Progenitor cell of endocrine pancreas (in vitro differentiated cells): Measurements from ENCODE around the gene GRID2IP. TPM values are rescaled to one million over a fixed set of nuclear protein-coding genes. Genes with fewer than 3 reads are reported as not detected.

ENCODE experiments used
- DNase-seq: peaks from one replicate; pipeline ENCODE4 v3.0.0; 2021; ENCODE audit warnings: low spot score; ENCODE audit not compliant: unreplicated experiment
- H3K27ac Mint-ChIP-seq: 2 replicates; pipeline ENCODE4 v1.8.0; 2021; ENCODE audit warnings: mild to moderate bottlenecking, moderate library complexity, mixed read lengths
- H3K27me3 Mint-ChIP-seq: 2 replicates; pipeline ENCODE4 v1.8.0; 2021; ENCODE audit warnings: mixed read lengths
- H3K36me3 Mint-ChIP-seq: 2 replicates; pipeline ENCODE4 v1.8.0; 2022; ENCODE audit warnings: mixed read lengths; ENCODE audit not compliant: insufficient read depth
- H3K4me1 Mint-ChIP-seq: 2 replicates; pipeline ENCODE4 v1.8.0; 2021; ENCODE audit warnings: low read depth, mixed read lengths
- H3K4me3 Mint-ChIP-seq: 2 replicates; pipeline ENCODE4 v1.8.0; 2021; ENCODE audit warnings: low read depth, mild to moderate bottlenecking, moderate library complexity, mixed read lengths
- H3K9me3 Mint-ChIP-seq: 2 replicates; pipeline ENCODE4 v1.8.0; 2021; ENCODE audit warnings: low read depth, mixed read lengths
- total RNA-seq: library from RNA; stranded (reverse); gene quantifications from 2 replicates; pipeline ENCODE4 v1.2.1, GENCODE V29; 2021
- TF ChIP-seq, protein P1 (sequence below): fragments of 200-600 bp; sonication (generic); IDR thresholded peaks from one replicate; pipeline ENCODE4 v1.5.0; 2021; ENCODE audit warnings: antibody characterized with exemption, mild to moderate bottlenecking; ENCODE audit not compliant: unreplicated experiment

GRID2IP gene
- total RNA-seq, 1 donor from 2014 or later, result 2.5 TPM

GRCh38 chr7:6508539-6508938 lies 42.7 kb downstream of the GRID2IP start:
- H3K27me3 Mint-ChIP-seq, result no peaks in the 10 kb centered on the region
- no peak overlapping the region for H3K27ac Mint-ChIP-seq
- no peaks in the 10 kb centered on the region for H3K36me3 Mint-ChIP-seq
- H3K4me3 Mint-ChIP-seq, result no peak overlapping the region
- TF ChIP-seq, protein P1, sequence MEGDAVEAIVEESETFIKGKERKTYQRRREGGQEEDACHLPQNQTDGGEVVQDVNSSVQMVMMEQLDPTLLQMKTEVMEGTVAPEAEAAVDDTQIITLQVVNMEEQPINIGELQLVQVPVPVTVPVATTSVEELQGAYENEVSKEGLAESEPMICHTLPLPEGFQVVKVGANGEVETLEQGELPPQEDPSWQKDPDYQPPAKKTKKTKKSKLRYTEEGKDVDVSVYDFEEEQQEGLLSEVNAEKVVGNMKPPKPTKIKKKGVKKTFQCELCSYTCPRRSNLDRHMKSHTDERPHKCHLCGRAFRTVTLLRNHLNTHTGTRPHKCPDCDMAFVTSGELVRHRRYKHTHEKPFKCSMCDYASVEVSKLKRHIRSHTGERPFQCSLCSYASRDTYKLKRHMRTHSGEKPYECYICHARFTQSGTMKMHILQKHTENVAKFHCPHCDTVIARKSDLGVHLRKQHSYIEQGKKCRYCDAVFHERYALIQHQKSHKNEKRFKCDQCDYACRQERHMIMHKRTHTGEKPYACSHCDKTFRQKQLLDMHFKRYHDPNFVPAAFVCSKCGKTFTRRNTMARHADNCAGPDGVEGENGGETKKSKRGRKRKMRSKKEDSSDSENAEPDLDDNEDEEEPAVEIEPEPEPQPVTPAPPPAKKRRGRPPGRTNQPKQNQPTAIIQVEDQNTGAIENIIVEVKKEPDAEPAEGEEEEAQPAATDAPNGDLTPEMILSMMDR, result no peak
- no peaks in the 10 kb centered on the region for H3K9me3 Mint-ChIP-seq
- DNase-seq, result no peak
- H3K4me1 Mint-ChIP-seq, result no peaks in the 10 kb centered on the region

- Mint-ChIP-seq H3K27me3 (no peaks in the 10 kb centered on the region), H3K4me3 (no peak overlapping the region)
Measured at GRCh38 chr7:6507906-6508305, 43.4 kb downstream of the GRID2IP start.

DNA sequence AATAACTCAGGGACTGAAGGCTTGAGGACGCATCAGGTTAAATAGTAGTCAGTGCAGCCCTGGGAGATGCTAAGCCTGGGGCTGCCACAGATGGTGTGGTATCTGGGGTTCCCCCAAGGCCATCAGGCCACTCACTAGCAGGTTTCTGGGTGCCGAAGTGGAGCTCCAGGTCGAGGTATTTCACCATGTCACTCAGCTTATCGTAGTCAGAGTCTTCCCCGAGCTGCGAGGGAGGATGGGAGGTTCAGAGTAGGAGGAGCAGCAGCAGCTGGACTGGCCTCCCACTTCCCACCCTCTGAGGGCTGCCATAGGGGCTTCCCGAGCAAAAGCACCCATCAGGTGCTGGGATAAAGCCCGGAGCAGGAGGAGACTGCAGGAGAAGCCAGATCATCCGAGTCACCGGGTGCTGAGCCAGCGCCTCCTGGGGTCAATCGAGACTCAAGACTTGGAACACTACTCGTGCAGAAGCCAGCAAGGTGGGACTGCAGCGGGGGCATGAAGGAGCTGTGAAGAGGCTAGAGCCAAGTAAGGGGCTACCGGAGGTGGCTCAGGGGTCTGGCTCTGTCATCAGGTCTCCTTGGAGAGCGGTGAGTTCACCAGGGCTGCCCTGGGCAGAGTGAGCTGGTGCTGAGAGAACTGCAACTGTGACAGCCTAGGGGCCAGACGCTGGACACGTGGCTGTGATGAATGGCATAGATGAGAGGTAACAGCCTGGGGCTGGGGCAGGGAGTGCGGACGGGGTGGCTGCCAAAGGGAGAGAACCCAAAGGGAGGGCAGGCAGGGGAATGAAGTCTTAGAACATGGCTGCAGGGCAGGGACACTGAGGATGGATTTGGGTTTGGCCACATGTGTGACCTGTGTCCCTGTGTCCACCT lies 45.3 kb downstream of the GRID2IP start:
- Mint-ChIP-seq H3K9me3 (no peaks in the 10 kb centered on the region), H3K4me1 (no peaks in the 10 kb centered on the region), H3K27me3 (no peaks in the 10 kb centered on the region), H3K27ac (no peak overlapping the region), H3K36me3 (no peaks in the 10 kb centered on the region), H3K4me3 (no peak overlapping the region)
- TF ChIP-seq, protein P1, result no peak
- no peak for DNase-seq

More at GRCh38 chr7:6507906-6508305, 43.4 kb downstream of the GRID2IP start:
- Mint-ChIP-seq H3K36me3 (no peaks in the 10 kb centered on the region), H3K4me1 (no peaks in the 10 kb centered on the region), H3K27ac (no peak overlapping the region), H3K9me3 (no peaks in the 10 kb centered on the region)
- no peak for DNase-seq
- TF ChIP-seq, protein P1, result no peak

GRCh38 chr7:6504996-6505395 lies 46.3 kb downstream of the GRID2IP start:
- Mint-ChIP-seq H3K4me1 (no peaks in the 10 kb centered on the region), H3K36me3 (no peaks in the 10 kb centered on the region), H3K27ac (peak overlapping the region; percentile 97), H3K27me3 (no peaks in the 10 kb centered on the region), H3K4me3 (peak overlapping the region; percentile 83), H3K9me3 (no peaks in the 10 kb centered on the region)
- TF ChIP-seq, protein P1, result no peak
- no peak for DNase-seq

- Mint-ChIP-seq H3K4me1 (no peaks in the 10 kb centered on the region), H3K27me3 (no peaks in the 10 kb centered on the region), H3K27ac (no peak overlapping the region), H3K4me3 (peak overlapping the region; percentile 58), H3K9me3 (no peaks in the 10 kb centered on the region), H3K36me3 (no peaks in the 10 kb centered on the region)
- TF ChIP-seq, protein P1, result no peak
- no peak for DNase-seq
Measured at GRCh38 chr7:6502886-6503285, 48.4 kb downstream of the GRID2IP start.
